C4-2B (cell line): ENCODE measurements around the gene TPRX1.
"Not testable (repeated sequence)": the region's sequence is repeated elsewhere in the genome, so short reads cannot be mapped to it uniquely, and the experiment has no call there.

ENCODE experiments used
- CTCF ChIP-seq: fragments of 450-650 bp; conservative IDR thresholded peaks from 2 replicates; pipeline ENCODE4 v1.5.1; 2017; ENCODE audit warnings: mild to moderate bottlenecking
- ZFX ChIP-seq: fragments of 450-650 bp; IDR thresholded peaks from 2 replicates; pipeline ENCODE4 v1.6.1; 2017

GRCh38 chr19:47803671-47804070 lies 680 bp downstream of the TPRX1 start:
- TF ChIP-seq CTCF, ZFX: not testable (repeated sequence)
